ENCODE results near the gene SMIM10. TPM values are rescaled to one million over a fixed set of nuclear protein-coding genes. Genes with fewer than 3 reads are reported as not detected.

Gene SMIM10
- total and polyA plus RNA-seq, 11 donors = 3.5 to 13.1 (median 6.7) TPM

- H3K27ac ChIP-seq = no peak overlapping the region
- TF ChIP-seq POLR2A (IDR thresholded peaks at IDR 0.05) = no peak
- H3K9me3 ChIP-seq = no peaks in the 10 kb centered on the region
- no peaks in the 10 kb centered on the region for H3K36me3 ChIP-seq
- H3K27me3 ChIP-seq = peaks cover 0 to 9% (median 0%) of the 10 kb centered on the region in 9 donors
- WGBS, 4 donors = 82 to 100% (median 94%) methylated on average over 1 of the region's 1 CpG
- DNase-seq = no peak
- intact Hi-C loops (cut with DNase I) = no loop called here
- no peak for ATAC-seq
- no peaks in the 10 kb centered on the region for H3K4me1 ChIP-seq
- no peak overlapping the region for H3K4me3 ChIP-seq
Observed at GRCh38 chrX:134975516-134975915, 15.3 kb upstream of the SMIM10 start.

- no peak for TF ChIP-seq CTCF (IDR thresholded peaks at IDR 0.05)
- no peak for TF ChIP-seq POLR2A (IDR thresholded peaks at IDR 0.05)
- no peak for ATAC-seq
- Histone ChIP-seq H3K27ac (no peak overlapping the region), H3K9me3 (no peaks in the 10 kb centered on the region), H3K27me3 (peaks cover 0 to 23% (median 0%) of the 10 kb centered on the region in 9 donors), H3K4me1 (no peaks in the 10 kb centered on the region), H3K4me3 (no peak overlapping the region), H3K36me3 (no peaks in the 10 kb centered on the region)
- DNase-seq = no peak
- 76 to 80% (median 79%) methylated on average over 3 of the region's 3 CpGs for WGBS, 4 donors
- intact Hi-C loops (cut with DNase I) = no loop called here
Observed at GRCh38 chrX:134981910-134982309, 8.9 kb upstream of the SMIM10 start.

GRCh38 chrX:134982748-134983147 is 8.0 kb upstream of the SMIM10 start:
- 71 to 98% (median 87%) methylated on average over 2 of the region's 2 CpGs for WGBS, 4 donors
- no peak for DNase-seq
- Histone ChIP-seq H3K36me3 (no peaks in the 10 kb centered on the region), H3K9me3 (no peaks in the 10 kb centered on the region), H3K4me1 (no peaks in the 10 kb centered on the region), H3K4me3 (no peak overlapping the region), H3K27me3 (peaks cover 0 to 23% (median 0%) of the 10 kb centered on the region in 9 donors), H3K27ac (no peak overlapping the region)
- intact Hi-C loops (cut with DNase I) = no loop called here
- ATAC-seq = no peak
- TF ChIP-seq CTCF (IDR thresholded peaks at IDR 0.05) = no peak
- TF ChIP-seq POLR2A (IDR thresholded peaks at IDR 0.05) = no peak

- Histone ChIP-seq H3K27ac (no peak overlapping the region), H3K27me3 (peaks cover 0 to 23% (median 0%) of the 10 kb centered on the region in 9 donors), H3K4me1 (peaks cover 0 to 6% (median 0%) of the 10 kb centered on the region in 12 donors), H3K36me3 (no peaks in the 10 kb centered on the region), H3K9me3 (no peaks in the 10 kb centered on the region), H3K4me3 (no peak overlapping the region)
- WGBS, 4 donors = 67 to 92% (median 85%) methylated on average over 4 of the region's 4 CpGs
- TF ChIP-seq CTCF (IDR thresholded peaks at IDR 0.05) (no peak), POLR2A (IDR thresholded peaks at IDR 0.05) (no peak)
- ATAC-seq = no peak
- DNase-seq = no peak
- intact Hi-C loops (cut with DNase I) = no loop called here
Observed at GRCh38 chrX:134985479-134985878, 5.3 kb upstream of the SMIM10 start.

- H3K9me3 ChIP-seq = no peaks in the 10 kb centered on the region
- intact Hi-C loops (cut with DNase I) = no loop called here
- DNase-seq = no peak
- TF ChIP-seq CTCF (IDR thresholded peaks at IDR 0.05) = no peak
- no peak for TF ChIP-seq POLR2A (IDR thresholded peaks at IDR 0.05)
- H3K27me3 ChIP-seq = peaks cover 0 to 12% (median 0%) of the 10 kb centered on the region in 9 donors
- H3K36me3 ChIP-seq = no peaks in the 10 kb centered on the region
- 46 to 52% (median 49%) methylated on average over 4 of the region's 4 CpGs for WGBS, 4 donors
- H3K4me3 ChIP-seq = peak overlapping the region in 11 of 12 donors; percentile 30 to 80 (median 60)
- peak overlapping the region in 10 of 12 donors; percentile 28 to 75 (median 60) for H3K27ac ChIP-seq
- peaks cover 0 to 9% (median 0%) of the 10 kb centered on the region in 12 donors for H3K4me1 ChIP-seq
- ATAC-seq = peak in 1 of 4 donors; percentile 23
Observed at GRCh38 chrX:134990475-134990800, 353 bp upstream of the SMIM10 start.
